HT1080 (cell line): Measurements from ENCODE around the gene PLP1. TPM values are rescaled to one million over a fixed set of nuclear protein-coding genes. Genes with fewer than 3 reads are reported as not detected.
"Not testable (repeated sequence)": the region's sequence is repeated elsewhere in the genome, so short reads cannot be mapped to it uniquely, and the experiment has no call there.

Source experiments
- DNase-seq: peaks from one replicate; pipeline ENCODE4 v3.0.0-alpha.2; 2015; ENCODE audit warnings: low read depth
- polyA plus RNA-seq, 2 experiments: library from polyadenylated mRNA; depleted of rRNA; stranded (reverse); fragments of >200 nt; gene quantifications; 2 replicates each; pipeline ENCODE4 v1.2.3, GENCODE V29; 2015
- total RNA-seq: library from RNA; depleted of rRNA; stranded (reverse); fragments of >200 nt; shearing (Covaris generic); gene quantifications from 2 replicates; pipeline ENCODE4 v1.2.3, GENCODE V29; 2014; rRNA removed

PLP1 gene
- total RNA-seq = 0.30 and 0.37 TPM in 2 replicates
- polyA plus RNA-seq (2015; cell fraction: cytosol; rRNA removed) = 0.07 TPM in 1 of 2 replicates, not detected in the other
- polyA plus RNA-seq (2015; cell fraction: nucleus; rRNA removed) = 0.16 and 0.42 TPM in 2 replicates

- DNase-seq = no peak
Observed at GRCh38 chrX:103776546-103776945, at the start of gene PLP1. Gene PLP1, plus strand, starts transcription at chrX:103776840. Its CDS starts 156 bp downstream, at chrX:103776996.

- no peak for DNase-seq
Observed at GRCh38 chrX:103727115-103727514, 49.5 kb upstream of the PLP1 start.

- DNase-seq = no peak
Observed at GRCh38 chrX:103729015-103729414, 47.6 kb upstream of the PLP1 start.

GRCh38 chrX:103730147-103730795 lies 46.4 kb upstream of the PLP1 start:
- peak; percentile 26 for DNase-seq

GRCh38 chrX:103730796-103731493 lies 45.7 kb upstream of the PLP1 start:
- peak; percentile 68 for DNase-seq

- DNase-seq = no peak
Observed at GRCh38 chrX:103733017-103733416, 43.6 kb upstream of the PLP1 start.

- no peak for DNase-seq
Observed at GRCh38 chrX:103734125-103734760, 42.4 kb upstream of the PLP1 start.

GRCh38 chrX:103737696-103738095 lies 38.9 kb upstream of the PLP1 start:
- no peak for DNase-seq

GRCh38 chrX:103739421-103739820 lies 37.2 kb upstream of the PLP1 start:
- no peak for DNase-seq

- no peak for DNase-seq
Observed at GRCh38 chrX:103741879-103742278, 34.8 kb upstream of the PLP1 start.

- DNase-seq = no peak
Observed at GRCh38 chrX:103742339-103742738, 34.3 kb upstream of the PLP1 start.

GRCh38 chrX:103747163-103747562 lies 29.5 kb upstream of the PLP1 start:
- no peak for DNase-seq

- DNase-seq = no peak
Observed at GRCh38 chrX:103754401-103754800, 22.2 kb upstream of the PLP1 start.

GRCh38 chrX:103756736-103757135 lies 19.9 kb upstream of the PLP1 start:
- peak; percentile 17 for DNase-seq

GRCh38 chrX:103758555-103758954 lies 18.1 kb upstream of the PLP1 start:
- no peak for DNase-seq

- peak; percentile 1 for DNase-seq
Observed at GRCh38 chrX:103763541-103763940, 13.1 kb upstream of the PLP1 start.

GRCh38 chrX:103766813-103767555 lies 9.7 kb upstream of the PLP1 start:
- not testable (repeated sequence) for DNase-seq

GRCh38 chrX:103773445-103773844 lies 3.2 kb upstream of the PLP1 start:
- no peak for DNase-seq

- DNase-seq = peak; percentile 41
Observed at GRCh38 chrX:103774070-103774642, 2.5 kb upstream of the PLP1 start.

- DNase-seq = no peak
Observed at GRCh38 chrX:103779141-103779789, 2.6 kb downstream of the PLP1 start.
